IPS-18a (cell line): ENCODE results near the gene EPB41.

Experiments
- H3K27ac ChIP-seq: one replicate; pipeline ENCODE4 v1.5.1; 2013; ENCODE audit warnings: low read length
- H3K27me3 ChIP-seq: one replicate; pipeline ENCODE4 v1.6.1; 2013; ENCODE audit warnings: mild to moderate bottlenecking, low read length; ENCODE audit not compliant: control insufficient read depth, insufficient read depth
- H3K36me3 ChIP-seq: one replicate; pipeline ENCODE4 v1.6.1; 2013; ENCODE audit warnings: low read depth, low read length; ENCODE audit not compliant: control insufficient read depth
- H3K4me1 ChIP-seq: one replicate; pipeline ENCODE4 v1.6.1; 2013; ENCODE audit warnings: low read depth, low read length; ENCODE audit not compliant: control insufficient read depth
- H3K4me3 ChIP-seq: one replicate; pipeline ENCODE4 v1.5.1; 2013; ENCODE audit warnings: low read length
- H3K9ac ChIP-seq: one replicate; pipeline ENCODE4 v1.6.1; 2013; ENCODE audit warnings: mild to moderate bottlenecking, low read length, moderate library complexity
- H3K9me3 ChIP-seq: one replicate; pipeline ENCODE4 v1.6.1; 2013; ENCODE audit warnings: low read depth, low read length; ENCODE audit not compliant: control insufficient read depth

Gene EPB41

DNA sequence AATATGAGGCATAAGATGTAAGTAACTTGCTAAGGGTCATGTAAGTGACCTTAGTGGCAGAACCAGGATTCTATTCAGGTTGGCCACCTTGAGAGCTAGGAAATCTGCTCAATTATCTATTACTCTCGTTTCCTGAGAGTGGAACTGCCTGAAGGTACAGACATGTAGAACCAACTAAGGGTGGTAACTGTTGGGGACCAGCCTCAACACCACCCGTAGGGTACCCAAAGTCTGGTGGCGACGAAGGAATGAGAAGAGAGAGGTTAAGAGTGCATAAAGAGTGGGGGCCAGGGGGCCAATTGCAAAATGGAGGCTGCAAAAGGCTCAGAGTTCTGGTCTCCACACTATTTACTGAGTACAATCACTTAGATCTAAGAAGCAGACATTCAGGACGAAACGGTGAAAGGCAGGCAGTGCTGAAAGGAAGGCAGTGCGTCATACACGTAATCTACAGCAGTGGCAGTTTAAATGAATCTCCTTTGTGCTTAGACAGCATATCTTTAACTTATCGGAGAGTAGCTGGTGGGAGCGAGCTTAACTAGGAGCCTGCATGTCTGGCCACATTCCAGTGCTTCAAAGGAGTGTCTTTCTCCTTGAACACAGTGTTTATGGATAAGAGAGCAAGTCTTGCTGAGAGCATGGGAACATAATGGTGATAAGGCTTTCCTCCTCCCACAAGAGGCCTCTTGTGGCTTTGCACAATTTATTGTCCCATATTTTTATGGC, 242.3 kb downstream of the EPB41 start:
- no peaks in the 10 kb centered on the region for H3K9me3 ChIP-seq
- no peak overlapping the region for H3K4me3 ChIP-seq
- no peak overlapping the region for H3K9ac ChIP-seq
- peaks cover 88% of the 10 kb centered on the region for H3K36me3 ChIP-seq
- H3K4me1 ChIP-seq, result peaks cover 3% of the 10 kb centered on the region
- no peak overlapping the region for H3K27ac ChIP-seq
- no peaks in the 10 kb centered on the region for H3K27me3 ChIP-seq

DNA sequence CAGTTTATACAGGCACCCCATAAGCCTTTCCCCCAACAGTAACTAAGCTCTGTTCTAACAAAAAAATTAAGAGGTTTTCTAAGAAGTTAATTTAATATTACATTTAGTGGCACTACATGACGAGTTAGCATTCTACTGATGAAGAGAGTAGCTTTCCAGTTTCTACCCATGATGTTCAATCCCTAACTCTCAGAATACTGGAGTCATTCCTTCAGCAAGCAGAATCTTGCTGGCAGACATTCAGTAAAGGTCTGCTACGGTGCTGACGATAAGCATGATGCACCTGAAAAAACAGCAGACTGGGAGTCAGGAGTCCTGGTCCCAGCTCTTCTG, 242.9 kb downstream of the EPB41 start:
- Histone ChIP-seq H3K36me3 (peaks cover 83% of the 10 kb centered on the region), H3K27ac (no peak overlapping the region), H3K4me3 (no peak overlapping the region), H3K4me1 (peaks cover 3% of the 10 kb centered on the region), H3K27me3 (no peaks in the 10 kb centered on the region), H3K9ac (no peak overlapping the region), H3K9me3 (no peaks in the 10 kb centered on the region)

DNA sequence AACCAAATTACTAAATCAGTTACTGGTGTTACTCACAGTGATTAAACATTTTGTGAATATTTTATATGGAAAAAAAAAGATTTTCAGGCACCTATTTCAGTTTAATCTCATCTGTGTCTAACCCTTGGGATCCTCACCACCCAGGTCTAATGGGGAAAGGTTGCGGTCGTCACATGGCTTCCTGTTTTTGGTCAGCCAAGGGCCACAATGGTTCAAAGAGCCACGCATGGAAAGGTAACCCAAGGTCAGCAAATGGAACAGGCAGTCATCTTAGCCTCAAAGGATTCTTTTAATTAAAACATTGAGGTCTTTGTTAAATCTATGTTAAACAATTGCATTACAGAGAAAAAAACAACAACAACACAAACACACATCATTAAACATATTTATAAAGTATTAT, 245.4 kb downstream of the EPB41 start:
- peaks cover 59% of the 10 kb centered on the region for H3K36me3 ChIP-seq
- no peak overlapping the region for H3K4me3 ChIP-seq
- H3K4me1 ChIP-seq, result peaks cover 27% of the 10 kb centered on the region
- no peak overlapping the region for H3K9ac ChIP-seq
- H3K27me3 ChIP-seq, result no peaks in the 10 kb centered on the region
- no peaks in the 10 kb centered on the region for H3K9me3 ChIP-seq
- no peak overlapping the region for H3K27ac ChIP-seq

DNA sequence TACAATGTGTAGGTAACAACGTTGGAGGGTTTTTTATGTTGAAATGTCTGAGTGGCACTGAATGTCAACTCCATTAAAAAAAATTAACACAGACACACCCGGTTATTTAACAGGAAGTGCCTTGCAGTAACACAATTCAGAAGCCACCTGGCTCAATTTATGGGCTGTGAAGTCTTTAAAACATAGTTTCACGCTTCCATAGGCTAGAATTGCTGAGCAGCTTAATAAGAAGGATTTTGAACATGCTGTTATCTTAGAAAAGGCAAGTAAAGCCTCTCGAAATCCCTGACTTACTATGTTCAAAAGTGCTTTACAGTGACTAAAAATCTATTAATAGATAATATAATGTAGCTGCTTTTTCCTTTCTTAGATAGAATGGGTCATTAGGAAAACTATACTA, 247.7 kb downstream of the EPB41 start:
- Histone ChIP-seq H3K9ac (no peak overlapping the region), H3K4me1 (peaks cover 47% of the 10 kb centered on the region), H3K4me3 (no peak overlapping the region), H3K36me3 (peaks cover 53% of the 10 kb centered on the region), H3K27ac (no peak overlapping the region), H3K27me3 (no peaks in the 10 kb centered on the region), H3K9me3 (no peaks in the 10 kb centered on the region)

DNA sequence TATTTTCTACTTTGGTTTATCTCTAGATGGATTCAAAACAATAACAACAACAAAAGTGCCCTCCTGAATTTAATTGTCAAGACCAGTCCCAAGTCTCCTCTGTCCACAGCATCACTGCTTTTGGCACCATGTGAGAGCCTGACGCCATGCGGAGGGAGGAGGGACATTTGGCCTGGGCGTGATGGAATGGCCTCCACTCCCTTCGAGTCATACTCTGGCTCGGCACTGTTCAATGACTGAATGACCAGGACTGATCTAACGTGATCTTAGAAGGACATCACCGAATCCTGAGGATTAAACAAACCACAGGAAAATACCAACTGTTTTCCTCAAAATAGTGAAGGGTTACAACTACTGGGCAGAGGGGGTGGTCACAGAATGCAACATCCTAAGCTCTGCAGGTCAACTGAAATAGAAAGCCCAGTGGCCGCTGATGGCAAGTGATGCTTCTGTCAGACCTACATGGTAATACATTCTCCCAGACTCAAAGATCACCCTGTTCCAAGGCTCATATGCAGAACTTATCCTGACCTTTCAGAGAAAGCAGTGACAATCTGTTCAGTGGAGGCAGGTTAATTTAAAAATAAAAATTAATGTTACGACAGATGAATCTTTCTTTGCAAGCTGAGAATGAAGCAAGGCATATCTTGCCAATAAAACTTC, 248.2 kb downstream of the EPB41 start:
- no peak overlapping the region for H3K4me3 ChIP-seq
- H3K4me1 ChIP-seq, result peaks cover 47% of the 10 kb centered on the region
- H3K27me3 ChIP-seq, result no peaks in the 10 kb centered on the region
- H3K9me3 ChIP-seq, result no peaks in the 10 kb centered on the region
- peaks cover 48% of the 10 kb centered on the region for H3K36me3 ChIP-seq
- no peak overlapping the region for H3K9ac ChIP-seq
- H3K27ac ChIP-seq, result no peak overlapping the region

DNA sequence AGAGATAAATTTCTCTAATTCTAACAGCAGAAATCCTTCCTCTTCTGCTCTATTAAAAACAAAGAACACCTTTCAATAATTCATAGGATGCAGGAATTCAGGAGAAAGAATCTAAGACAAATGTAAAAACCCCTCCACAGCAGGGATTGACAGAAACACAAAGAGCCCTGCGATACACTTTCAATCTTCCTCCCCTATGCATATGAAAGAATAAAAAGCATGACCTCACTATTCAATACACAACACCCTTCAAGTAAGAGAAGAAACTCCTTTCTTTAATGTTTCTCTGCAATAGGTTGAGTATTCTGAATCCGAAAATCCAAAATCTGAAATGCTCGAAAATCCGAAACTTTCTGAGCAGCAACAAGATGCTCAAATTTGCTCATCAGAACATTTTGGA, 250.2 kb downstream of the EPB41 start:
- Histone ChIP-seq H3K27ac (peak overlapping the region; percentile 72), H3K27me3 (no peaks in the 10 kb centered on the region), H3K4me1 (peaks cover 47% of the 10 kb centered on the region), H3K4me3 (peak overlapping the region; percentile 41), H3K9me3 (no peaks in the 10 kb centered on the region), H3K36me3 (peaks cover 33% of the 10 kb centered on the region), H3K9ac (peak overlapping the region; percentile 46)

DNA sequence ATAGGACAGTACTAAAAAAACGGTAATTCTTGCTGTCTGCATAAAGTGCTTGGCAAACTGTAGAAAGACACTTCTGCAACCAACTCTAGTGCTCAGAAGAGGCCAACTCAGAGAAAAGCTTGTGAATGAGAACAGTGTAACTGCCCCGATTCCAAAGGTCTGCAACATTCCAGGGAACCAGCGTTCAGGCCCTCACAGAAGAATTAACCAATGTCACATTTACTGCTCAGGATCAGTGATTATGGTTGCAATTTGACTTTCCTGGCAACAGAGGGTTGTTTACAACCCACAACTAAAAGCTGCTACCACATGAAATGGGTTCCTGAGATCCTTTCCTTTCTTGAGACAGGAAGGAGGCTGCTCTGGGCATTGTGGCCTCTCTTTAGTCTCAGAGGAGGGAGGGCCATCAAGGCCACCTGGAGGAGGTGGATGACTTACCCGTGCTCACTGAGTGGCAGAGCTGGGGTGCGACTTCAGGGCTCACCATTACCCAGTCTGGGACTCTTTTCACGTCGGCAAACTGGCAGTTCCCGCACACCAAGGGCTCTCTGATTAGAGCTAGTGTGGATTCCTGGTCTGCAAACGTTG, 252.0 kb downstream of the EPB41 start:
- H3K4me3 ChIP-seq, result no peak overlapping the region
- no peak overlapping the region for H3K9ac ChIP-seq
- peaks cover 57% of the 10 kb centered on the region for H3K4me1 ChIP-seq
- H3K9me3 ChIP-seq, result no peaks in the 10 kb centered on the region
- H3K27me3 ChIP-seq, result no peaks in the 10 kb centered on the region
- H3K27ac ChIP-seq, result peak overlapping the region; percentile 15
- H3K36me3 ChIP-seq, result peaks cover 22% of the 10 kb centered on the region

DNA sequence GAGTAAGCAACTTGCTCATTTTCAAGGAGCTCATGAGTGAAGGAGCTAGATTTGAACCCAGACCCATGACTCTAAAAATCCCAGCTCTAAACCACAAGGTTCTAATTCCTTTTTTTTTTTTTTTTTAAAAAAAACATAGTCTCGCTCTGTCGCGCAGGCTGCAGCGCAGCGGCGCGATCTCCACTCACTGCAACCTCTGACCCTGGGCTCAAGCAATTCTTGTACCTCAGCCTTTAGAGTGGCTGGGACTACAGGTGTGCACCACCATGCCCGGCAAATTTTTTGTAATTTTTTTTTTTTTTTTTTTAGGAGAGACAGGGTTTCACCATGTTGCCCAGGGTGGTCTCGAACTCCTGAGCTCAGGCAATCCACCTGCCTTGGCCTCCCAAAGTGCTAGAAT, 253.5 kb downstream of the EPB41 start:
- no peak overlapping the region for H3K9ac ChIP-seq
- no peaks in the 10 kb centered on the region for H3K27me3 ChIP-seq
- peaks cover 56% of the 10 kb centered on the region for H3K4me1 ChIP-seq
- peaks cover 22% of the 10 kb centered on the region for H3K36me3 ChIP-seq
- no peak overlapping the region for H3K4me3 ChIP-seq
- no peak overlapping the region for H3K27ac ChIP-seq
- no peaks in the 10 kb centered on the region for H3K9me3 ChIP-seq
